8988T (cell line): ENCODE data around the gene TUBB6.

Source experiments
- DNase-seq: peaks from one replicate; pipeline ENCODE4 v3.0.0; 2011

Gene TUBB6

DNA sequence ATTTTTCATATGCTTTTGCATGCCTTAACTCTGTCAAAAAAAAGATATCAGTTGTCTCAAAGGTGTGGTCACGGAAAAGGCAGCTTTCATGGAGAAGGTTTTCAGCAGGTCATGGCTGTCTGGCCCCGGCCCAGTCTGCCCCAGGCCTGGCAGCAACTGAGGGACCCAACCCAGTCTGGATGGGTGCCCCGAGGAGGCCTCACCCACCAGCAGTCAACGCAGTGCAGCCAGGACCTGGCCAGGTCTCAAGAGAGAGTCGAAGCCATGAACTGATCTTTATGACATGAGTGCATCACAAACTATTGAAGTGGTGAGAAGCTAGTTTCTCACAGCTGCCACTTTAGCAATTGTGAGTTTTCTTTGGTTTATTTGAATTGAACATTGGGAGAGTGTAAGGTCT is 7.9 kb downstream of the TUBB6 start:
- DNase-seq = no peak

DNA sequence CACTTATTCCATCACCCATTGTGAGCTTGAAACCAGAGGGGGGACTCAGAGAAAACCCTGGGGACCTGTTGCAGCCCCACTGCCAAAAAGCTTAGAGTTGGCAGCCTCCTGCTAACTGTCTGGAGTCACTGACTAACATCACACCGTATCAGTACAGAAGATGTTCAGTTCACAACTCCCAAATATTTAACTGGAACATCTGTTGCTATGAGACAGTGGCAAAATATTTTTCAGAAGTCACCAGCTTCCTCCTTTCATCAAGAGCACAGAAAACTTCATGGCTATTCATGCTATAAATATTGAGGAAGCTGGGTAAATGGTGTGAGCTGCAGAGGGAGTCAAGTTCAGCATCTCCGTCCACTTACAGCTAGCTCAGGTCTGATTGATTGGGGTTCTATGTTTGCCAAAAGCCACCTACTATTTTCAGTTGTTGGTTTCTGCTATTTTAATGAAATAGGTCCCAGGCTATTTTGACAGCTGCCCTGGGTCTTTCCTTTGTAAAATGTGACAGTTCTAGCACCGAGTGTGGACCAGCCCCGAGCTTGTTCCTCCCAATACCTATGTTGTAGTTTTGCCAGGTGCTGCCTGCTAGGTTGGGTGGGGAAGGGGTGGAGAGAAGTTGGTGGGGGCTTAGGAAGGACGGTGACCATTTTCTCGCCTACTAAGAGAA is 9.8 kb downstream of the TUBB6 start:
- no peak for DNase-seq

DNA sequence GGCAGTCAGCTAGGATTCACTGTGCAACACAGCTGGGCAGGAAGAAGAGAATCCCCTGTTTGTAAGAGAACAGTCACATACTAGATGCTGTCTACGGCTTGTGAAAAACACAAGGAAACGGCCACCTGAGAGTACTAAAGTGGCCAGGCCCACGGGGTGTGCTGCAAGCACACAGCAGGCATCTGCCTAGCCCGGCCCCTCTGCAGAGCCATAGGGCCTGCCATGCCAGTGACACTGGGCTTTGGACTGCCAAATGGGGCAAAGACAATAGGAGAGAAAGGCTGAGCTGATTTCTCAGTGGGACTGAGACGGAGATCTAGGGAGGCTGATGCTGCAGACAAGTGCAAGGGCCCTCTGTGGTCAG is 10.3 kb downstream of the TUBB6 start:
- no peak for DNase-seq

DNA sequence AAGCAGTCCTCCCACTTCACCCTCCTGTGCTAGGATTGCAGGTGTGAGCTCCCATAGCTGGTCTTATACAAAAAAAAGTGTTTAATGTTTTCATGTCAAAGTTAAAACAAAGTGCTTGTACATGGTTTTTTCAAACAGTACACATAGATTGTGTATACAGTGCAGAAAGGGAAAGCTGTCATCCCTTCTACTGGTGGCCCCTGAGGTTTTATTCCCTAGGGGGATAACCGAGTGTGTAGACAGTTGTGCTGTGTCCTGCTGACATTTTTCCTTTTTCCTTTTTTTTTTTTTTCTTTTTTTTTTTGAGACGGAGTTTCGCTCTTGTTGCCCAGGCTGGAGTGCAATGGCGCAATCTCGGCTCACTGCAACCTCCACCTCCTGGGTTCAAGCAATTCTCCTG is 10.8 kb downstream of the TUBB6 start:
- DNase-seq = no peak

DNA sequence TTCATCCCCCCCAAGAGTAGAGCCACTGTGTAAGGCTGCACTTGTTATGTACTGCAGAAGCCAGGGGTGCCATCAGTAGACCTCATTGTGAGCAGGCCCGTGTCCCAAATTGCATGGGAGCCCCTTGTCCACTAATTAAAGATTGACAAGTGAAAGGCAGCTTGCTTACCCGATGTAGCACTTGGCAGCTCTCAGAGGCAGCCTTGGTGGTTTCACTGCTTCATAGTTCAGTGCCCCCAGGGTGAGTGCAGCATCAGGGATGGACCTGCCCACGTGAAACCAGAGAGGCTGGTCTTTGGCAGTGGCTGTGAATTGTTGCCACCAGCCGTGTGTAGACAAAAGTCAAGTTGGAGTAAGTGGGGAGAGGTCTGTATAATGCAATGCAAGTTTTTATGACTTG is 13.3 kb downstream of the TUBB6 start:
- DNase-seq = no peak

DNA sequence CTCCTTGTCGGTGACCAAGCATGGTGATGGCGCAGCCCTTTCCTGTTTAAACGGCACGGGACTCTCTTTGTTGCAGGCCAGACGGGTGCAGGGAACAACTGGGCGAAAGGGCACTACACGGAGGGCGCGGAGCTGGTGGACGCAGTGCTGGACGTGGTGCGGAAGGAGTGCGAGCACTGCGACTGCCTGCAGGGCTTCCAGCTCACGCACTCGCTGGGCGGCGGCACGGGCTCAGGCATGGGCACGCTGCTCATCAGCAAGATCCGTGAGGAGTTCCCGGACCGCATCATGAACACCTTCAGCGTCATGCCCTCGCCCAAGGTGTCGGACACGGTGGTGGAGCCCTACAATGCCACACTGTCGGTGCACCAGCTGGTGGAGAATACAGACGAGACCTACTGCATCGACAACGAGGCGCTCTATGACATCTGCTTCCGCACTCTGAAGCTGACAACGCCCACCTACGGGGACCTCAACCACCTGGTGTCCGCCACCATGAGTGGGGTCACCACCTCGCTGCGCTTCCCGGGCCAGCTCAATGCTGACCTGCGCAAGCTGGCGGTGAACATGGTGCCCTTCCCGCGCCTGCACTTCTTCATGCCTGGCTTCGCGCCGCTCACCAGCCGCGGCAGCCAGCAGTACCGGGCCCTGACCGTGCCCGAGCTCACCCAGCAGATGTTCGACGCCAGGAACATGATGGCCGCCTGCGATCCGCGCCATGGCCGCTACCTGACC is 17.1 kb downstream of the TUBB6 start:
- no peak for DNase-seq

DNA sequence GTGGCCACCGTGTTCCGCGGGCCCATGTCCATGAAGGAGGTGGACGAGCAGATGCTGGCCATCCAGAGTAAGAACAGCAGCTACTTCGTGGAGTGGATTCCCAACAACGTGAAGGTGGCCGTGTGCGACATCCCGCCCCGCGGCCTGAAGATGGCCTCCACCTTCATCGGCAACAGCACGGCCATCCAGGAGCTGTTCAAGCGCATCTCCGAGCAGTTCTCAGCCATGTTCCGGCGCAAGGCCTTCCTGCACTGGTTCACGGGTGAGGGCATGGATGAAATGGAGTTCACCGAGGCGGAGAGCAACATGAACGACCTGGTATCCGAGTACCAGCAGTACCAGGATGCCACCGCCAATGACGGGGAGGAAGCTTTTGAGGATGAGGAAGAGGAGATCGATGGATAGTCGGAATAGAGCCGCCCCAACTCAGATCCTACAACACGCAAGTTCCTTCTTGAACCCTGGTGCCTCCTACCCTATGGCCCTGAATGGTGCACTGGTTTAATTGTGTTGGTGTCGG is 17.7 kb downstream of the TUBB6 start:
- no peak for DNase-seq

DNA sequence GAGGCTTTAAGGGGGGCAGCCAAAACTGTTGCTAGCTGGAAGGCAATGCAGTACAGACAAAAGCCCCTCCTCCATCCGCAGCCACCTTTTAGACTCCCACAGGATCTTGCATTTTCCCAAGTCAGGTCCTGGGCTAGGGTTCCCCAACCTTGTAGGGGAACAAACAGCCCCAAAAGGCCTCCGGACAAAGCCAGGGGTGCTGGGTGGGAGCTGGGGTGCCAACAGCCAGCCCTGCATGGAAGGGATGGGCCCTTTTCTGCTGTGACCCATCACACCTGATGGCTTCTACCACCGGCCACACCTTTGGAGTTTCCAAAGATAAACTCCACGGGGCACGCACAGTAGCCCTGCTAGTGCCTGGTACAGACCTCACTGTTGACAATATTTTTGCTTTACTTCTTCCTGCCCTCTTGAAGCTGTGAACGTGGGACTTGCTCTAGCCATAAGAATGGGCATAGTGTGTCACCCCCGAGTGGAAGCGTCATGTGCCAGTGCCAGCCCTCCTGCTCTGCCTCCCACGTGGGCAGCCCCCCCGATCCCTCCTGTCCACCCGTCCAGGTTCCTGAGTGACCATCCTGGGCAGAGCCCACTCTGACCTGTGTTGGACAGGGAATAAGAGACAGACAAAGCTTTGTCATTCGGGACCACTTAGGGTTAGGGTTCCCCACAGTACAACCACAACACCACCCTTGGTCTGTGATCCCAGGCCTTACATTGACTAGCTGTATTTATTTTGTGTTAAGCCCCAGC is 18.8 kb downstream of the TUBB6 start:
- DNase-seq = no peak

DNA sequence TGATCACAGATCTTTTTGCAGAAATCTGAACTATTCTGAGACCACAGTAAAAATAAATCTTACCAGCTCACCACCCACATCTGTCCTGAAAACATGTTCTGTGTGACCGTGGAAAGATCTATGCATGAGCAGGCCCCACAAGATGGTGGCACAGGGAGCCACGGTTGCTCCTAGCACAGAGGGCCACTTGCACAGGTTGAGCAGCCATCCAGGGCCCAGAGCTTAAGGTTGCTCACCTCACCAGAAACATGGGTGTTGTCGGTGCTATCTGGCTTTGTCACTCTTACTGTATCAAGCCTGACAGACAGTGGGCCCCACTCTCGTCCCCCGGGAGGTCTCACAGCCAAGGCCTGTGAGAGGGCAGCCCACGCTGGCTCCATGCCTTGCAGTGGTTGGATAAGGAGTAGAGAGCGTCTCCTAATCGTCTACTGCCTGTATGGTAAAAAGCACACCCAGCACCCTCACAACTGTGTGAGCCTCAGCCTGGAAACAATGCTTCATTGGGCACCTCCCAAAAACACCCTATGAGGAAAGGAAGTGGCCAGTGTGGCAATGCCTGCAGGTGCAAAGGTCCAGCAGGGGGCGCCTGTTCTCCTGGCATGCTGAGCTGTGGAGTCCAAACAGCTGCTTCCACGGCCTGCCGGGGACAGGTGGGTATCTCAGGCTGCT is 19.6 kb downstream of the TUBB6 start:
- DNase-seq = peak; percentile 87

DNA sequence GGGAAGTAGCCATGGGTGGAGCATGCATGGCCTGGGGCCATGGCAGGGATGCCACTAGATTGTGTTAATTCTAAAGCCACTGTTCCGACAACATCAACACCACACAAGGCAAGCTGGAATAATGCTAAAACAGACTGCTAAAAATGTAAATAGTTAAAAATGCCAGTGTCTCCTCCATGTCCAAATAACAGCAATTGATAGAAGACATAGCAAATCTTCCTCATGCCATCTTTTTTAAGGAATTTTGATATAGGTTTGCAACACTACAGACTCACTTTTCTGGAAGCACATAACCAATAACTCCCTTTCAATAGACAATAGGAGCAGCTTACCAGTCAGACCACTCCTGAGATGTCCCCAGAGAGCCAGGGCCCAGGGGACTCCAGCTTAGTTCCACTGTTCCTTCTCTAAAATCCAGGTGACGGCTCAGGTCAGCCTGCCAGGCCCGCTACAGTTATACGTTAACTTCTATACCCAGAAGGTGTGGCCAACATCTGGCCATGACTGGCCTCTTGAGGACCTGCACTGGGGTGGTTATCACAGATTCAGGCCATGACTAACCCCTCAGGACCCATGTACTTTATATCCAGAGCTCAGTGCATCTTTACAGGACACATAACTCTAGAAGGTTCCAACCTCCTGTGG is 20.3 kb downstream of the TUBB6 start:
- no peak for DNase-seq

DNA sequence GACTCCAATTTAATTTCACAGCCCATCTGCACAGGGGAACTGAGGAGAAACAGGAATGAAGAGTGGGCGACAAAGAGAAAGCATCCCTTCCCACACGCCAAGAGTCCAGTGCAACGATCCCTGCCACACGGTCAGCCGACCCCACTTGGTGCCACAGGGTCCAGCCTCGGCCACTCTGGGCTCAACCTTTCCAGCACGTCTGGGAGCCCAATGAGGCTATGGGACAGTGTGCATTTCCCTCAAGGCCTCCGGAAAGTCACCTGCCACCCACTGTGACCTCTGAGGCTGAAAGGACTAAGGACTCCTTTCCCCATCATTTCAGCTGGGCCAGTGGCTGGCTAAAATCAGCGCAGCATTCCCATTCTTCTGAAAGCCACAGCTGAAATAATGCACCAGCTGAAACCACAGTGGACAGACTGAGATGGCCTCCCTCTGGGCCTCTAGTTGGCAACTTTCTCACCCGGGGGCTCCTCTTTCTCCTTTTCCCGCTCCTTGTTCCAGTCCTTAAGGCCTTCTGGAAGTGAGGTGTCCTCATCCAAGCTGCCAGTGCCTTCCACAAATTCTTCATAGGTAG is 21.2 kb downstream of the TUBB6 start:
- no peak for DNase-seq

DNA sequence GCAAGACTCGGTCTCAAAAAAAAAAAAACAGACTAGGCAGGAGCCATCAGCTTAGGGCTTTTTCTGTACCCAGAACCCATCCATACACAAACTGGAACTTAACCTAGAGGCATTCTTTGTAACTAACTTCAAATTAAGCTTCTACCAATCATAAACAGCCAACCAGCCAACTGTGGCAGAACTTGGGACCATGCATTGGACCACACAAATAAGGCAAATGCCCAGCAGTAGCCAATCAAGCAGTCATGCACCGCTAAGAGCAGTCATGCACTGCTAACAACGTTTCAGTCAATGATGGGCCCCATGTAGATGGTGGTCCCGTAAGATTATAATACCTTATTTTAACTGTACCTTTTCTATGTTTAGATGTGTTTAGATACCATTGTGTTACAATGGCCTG is 22.7 kb downstream of the TUBB6 start:
- no peak for DNase-seq

DNA sequence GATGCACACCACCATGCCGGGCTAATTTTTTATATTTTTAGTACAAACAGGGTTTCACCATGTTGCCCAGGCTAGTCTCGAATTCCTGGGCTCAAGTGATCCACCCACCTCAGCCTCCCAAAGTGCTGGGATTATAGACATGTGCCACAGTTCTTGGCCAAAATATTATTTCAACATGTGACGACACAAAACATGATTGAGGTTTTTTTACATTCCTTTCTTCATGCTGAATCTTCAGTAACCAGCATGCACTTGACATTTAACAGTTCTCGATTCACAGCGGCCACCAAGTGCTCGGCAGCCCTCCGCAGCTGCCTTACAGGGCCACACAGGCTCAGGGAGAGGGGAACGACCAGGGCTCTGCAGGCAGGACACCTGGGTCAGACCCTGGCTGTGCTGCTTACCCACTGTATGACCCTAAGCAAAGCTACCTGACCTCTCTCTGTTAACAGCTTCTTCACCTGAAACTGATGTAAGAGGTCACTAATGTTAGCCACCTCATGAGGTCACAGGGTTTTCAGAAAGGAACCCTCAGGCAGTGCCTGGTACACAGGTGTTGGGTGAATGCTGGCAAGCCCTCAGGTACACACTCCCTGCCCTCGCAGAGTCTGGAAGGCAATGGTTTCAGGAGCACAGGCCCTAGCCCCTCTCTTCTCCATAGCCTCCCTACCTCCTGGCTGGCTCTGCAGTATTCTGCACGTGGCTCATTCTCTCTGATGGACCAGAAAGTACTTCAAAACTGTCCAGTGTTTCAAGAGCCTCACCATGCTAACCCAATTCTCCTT is 25.7 kb downstream of the TUBB6 start:
- no peak for DNase-seq

DNA sequence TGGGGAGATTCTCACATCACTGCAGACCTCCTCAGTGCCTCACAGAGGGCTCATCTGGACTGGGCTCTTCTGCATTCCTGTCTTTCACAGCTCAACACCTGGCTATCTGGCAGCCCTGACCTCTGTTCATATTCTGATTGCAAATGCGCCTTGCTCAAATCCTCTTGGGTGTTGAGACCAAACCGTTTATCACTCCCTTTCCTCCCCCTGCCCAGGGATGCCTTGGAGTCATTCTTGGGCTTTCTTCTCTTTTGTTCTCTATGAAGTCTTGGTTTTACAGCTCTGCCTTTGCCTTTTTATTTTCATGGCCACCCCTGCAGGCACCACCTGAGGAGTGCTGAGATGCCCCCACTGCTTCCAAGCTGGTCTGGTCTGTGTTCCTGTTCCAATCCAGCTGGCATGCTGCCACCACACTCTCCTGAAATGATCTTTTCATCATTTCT is 26.3 kb downstream of the TUBB6 start:
- DNase-seq = no peak

DNA sequence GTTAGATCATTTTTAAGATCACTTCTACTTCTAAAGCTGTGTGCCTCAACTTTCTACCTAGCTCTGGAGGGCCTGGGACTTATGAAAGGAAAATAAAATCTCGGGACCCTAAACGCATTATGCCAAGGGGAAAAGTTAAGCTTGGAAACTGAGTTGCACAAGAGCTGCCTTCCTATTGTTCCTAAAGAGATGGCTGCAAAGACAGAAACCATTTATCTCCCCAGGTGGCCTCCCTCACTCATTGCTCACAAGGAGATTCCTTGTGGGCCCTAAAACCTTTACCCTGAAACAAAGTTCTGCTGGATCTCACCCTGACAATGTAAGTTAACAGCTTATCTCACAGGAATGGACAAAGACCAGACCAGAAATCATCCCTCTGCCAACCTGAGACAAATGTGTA is 26.8 kb downstream of the TUBB6 start:
- DNase-seq = no peak

DNA sequence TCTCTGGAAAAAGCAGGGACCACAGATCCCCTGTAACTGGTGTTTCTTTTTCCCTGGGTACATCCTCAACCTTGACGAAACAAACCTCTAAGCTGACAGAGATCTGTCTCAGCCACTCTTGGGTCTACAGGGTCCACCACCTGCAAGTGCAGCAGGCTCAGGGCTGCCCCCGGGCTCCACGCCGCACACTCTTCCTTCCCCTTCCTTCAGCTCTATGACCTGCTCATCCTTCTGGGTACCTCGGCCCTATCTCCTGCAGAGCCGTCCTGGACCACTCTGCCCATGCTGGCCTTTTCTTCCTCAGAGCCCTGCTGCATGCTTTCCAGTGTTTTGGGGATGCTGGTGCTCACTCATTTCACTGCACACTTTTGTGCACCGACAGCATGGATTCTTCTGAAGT is 27.5 kb downstream of the TUBB6 start:
- DNase-seq = no peak

DNA sequence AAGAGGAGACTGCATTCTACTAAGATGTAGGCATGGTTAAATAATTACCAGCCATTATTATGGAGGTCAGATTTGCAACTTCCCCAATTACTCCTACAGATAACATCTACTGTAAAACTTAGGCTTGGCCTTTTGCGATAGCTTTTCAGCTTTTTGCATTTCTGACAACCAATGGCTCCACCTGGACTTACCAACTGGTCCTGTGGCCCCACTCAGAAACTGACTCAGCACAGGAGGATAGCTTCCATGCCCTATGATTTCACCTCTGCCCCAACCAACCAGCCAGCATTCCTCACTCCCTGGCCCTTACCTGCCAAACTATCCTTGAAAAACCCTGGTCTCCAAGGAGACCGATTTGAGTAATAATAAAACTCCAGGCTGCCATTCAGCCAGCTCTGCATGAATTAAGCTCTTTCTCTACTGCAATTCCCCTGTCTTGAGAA is 28.2 kb downstream of the TUBB6 start:
- no peak for DNase-seq

DNA sequence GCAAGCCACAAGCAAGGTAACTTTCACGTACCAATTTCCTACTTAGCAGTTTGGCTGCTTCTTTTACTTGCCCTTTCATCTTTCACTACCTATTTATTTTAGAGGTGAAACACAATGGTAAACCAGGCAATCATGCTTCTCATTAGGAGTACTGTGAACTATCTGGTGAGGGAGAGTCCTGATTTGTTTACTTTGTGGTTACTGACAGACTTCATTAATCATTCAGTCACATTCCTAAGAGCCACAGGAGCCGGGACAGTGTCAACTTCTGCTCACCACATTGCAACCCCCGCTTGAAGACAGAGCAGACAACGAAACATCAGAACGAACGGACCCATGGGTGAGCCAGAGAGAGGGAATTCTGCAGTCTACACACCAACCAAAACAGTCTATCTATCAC is 28.8 kb downstream of the TUBB6 start:
- DNase-seq = no peak

DNA sequence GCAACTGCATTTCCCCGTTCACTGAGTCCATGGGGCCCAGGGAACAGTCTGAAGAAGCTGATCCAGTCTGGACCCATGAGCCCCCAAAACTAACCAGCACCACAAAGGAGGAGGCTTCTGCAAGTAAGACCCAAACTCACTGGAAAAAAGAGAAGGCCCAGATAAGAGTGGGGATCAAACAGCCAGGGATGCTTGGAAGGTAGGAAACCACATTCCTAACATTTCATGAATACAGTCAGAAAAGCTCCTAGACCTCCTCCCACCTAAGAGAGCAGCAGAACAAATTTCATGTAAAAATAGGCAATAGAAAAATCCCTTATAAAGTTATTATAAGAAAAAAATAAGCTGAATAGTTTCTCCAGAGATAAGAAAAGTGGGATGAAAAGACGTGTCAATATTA is 30.3 kb downstream of the TUBB6 start:
- DNase-seq = no peak

DNA sequence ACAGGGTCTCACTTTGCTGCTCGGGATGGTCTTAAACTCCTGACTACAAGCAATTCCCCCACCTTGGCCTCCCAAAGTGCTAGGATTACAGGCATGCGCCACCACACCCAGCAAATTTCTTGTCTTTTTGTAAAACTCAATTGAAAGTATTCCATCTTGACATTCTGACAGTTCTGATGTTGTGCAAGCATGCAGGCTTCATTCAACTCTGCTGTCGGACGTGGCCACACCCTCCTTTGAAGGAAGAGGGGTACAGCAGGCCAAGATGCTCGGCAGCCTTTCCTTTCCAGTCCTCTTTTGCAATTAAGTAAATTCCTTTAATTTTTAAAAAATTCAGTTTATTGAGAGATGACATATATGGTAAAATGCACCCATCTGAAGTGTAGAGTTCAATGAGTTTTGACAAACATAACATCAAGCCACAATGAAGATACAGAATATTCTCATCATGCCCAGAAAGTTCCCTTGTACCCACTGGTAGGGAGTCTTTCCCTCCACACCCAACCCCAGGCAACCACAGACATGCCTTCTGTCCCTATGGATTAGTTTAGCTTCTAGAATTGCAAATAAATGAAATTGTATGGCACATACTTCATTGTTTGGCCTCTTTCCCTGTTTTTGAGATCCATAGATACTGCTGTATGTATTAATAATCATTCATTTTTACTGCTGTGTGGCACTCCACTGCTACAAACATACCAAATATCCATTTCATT is 33.1 kb downstream of the TUBB6 start:
- no peak for DNase-seq

DNA sequence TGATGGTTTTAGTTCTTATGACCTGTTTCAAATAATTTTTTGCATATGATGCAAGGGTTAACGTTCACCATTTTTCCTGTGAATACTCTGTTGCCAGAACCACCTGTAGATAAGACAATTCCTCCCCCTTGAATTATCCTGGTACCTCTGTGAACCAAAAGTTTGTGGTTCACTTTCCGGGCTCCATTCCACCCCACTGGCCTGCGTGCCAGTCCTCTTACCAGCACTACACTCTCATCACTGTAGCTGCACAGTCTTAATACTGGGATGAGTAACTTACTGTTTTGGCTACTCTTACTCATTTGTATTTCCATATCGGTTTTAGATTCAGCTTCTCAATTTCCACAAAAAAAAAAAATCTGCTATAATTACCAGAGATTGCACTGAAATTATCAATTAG is 34.6 kb downstream of the TUBB6 start:
- no peak for DNase-seq
